GM12872 (cell line): Measurements from ENCODE around the gene GHRL.

ENCODE experiments used
- TF ChIP-seq, protein P1 (sequence below): IDR thresholded peaks from 3 replicates; pipeline ENCODE4 v1.5.1; 2011; ENCODE audit warnings: low read depth, mild to moderate bottlenecking, low read length, moderate library complexity; ENCODE audit not compliant: insufficient read depth

The GHRL gene

DNA sequence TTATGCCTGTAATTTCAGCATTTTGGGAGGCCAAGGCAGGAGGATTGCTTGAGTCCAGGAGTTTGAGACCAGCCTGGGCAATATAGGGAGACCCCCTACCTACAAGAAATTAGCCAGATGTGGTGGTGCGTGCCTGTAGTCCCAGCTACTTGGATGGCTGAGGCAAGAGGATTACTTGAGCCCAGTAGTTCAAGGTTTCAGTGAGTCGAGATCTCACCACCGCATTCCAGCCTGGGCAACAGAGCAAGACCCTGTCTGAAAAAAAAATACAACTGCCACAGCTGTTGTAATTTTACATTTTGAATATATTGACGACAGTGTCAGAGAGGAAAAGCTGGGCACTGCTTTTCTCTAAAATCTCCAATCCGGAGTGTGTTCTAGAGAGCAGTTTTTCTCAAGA lies 23.3 kb downstream of the GHRL start:
- TF ChIP-seq, protein P1, sequence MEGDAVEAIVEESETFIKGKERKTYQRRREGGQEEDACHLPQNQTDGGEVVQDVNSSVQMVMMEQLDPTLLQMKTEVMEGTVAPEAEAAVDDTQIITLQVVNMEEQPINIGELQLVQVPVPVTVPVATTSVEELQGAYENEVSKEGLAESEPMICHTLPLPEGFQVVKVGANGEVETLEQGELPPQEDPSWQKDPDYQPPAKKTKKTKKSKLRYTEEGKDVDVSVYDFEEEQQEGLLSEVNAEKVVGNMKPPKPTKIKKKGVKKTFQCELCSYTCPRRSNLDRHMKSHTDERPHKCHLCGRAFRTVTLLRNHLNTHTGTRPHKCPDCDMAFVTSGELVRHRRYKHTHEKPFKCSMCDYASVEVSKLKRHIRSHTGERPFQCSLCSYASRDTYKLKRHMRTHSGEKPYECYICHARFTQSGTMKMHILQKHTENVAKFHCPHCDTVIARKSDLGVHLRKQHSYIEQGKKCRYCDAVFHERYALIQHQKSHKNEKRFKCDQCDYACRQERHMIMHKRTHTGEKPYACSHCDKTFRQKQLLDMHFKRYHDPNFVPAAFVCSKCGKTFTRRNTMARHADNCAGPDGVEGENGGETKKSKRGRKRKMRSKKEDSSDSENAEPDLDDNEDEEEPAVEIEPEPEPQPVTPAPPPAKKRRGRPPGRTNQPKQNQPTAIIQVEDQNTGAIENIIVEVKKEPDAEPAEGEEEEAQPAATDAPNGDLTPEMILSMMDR, result no peak

DNA sequence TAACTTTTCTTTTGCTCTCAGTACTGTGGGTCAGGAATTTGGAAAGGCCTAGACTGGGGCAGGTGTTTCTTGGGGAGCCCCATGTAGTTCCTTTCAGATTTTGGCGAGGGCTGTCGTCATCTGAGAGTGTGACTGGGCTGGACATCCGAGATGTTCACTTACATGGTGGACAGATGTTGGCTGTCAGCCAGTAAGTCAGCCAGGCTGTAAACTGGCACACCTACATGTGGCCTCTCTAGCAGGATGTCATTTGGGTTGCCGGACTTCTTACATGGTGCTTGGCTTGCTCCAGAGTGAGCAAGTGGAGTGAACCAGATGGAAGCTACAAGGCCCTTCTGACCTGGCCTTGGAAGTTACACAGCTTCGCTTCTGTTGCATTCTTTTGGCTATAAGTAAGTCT lies 23.8 kb downstream of the GHRL start:
- TF ChIP-seq, protein P1, result no peak

DNA sequence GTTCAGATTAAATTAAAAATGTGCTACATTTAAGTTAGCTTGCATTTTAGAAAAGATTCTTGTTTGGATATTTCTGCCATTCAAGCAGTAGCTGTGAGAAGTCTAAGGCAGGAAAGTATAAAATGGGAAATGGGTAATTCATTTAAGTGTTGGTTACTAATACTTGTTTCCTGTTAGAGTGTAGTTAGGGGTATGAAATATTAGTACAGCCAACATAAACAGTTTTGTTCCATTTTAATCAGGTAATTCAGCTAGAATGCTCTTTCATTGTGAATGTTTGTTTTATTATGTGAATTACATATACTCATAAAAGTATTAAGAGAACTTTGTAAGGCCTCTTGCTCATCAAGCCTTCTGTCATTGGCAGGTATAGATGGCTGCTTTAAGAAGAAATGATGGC lies 24.6 kb downstream of the GHRL start:
- TF ChIP-seq, protein P1, result no peak

DNA sequence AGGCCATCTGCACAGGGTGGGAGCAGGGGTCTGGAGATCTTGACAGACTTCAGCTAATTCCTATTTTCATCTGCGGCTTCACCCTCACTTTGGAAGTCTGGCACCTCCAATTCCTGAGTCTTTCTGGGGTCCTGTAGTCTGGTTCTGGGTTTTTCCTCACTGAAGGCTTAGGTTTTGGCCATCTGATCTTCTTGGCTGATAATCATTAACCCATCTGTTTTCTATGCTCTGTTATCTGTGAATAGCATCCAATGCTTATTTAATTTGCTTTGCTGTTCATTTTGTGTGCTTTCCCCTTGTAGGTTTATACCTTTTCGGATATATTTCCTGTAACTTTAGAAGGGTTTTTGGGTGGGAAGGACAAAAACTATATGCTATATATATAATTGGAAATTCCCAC lies 26.9 kb downstream of the GHRL start:
- TF ChIP-seq, protein P1, result no peak

DNA sequence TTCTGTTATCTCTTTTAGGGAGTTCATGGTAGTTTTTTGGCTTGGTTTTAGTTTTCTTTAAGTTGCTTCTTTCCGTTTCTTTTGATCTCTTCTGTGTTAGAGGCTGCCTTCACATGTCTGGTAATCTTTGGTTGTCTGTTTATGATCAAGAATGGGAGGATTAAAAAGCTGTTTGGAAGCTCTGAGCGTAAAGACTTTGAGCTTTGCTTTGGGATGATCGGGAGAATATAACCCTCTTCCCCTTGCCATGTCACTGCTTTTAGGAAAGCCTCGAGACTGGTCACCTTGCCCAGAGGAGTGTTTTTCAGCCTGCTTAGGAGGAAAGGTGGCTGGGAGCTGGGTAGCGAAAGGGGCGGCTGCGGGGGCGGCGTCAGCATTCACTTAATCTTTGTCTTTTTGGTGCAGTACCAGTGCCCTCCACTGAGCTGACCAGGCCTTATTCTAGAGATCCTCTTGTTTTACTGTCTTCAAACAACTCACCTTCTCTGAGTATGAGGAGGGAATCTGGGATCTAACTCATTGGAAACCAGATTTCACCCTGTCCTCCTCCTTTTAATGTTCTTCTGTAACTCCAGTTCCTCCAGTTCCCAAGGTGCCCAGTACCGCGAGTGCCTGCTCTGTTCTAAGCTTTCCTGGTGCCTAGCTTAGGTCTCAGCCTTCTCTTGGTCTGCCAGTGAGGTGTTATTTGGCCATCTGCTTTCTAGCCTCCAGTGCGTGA lies 28.9 kb downstream of the GHRL start:
- TF ChIP-seq, protein P1, result peak; percentile 55

DNA sequence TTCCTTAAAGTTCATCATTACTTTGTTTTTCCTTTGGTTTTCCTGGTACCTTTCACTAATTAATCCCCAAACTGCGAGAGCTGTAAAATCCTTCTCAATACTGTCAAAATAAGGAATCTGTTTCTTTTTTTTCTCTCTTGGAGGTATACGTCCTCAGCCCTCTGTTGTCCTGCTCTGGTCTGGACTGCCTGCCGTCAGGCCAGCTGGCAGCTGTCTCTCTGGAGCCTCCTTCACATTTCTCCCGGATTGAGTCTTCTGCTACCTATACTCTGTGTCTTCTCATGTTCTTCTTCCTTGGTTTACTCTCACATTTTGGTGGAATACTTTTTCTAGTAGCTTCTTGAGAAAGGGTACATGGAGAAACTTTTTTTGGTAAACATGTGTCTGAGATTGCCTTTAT lies 30.7 kb downstream of the GHRL start:
- TF ChIP-seq, protein P1, result no peak

DNA sequence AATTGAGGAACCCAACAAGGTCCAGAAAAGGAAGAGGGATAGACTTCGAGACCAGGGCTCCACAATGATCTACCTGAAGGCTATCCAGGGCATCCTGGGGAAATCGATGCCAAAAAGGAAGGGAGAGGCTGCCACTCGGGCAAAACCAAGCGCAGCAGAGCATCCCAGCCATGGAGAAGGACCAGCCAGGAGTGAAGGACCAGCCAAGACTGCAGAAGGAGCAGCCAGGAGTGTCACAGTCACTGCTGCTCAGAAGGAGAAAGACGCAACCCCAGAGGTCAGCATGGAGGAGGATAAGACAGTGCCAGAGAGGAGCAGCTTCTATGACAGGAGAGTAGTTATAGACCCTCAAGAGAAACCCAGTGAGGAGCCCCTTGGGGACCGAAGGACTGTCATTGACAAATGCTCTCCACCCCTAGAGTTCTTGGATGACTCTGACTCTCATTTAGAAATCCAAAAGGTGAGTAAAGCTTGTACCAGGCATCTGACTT lies 32.5 kb downstream of the GHRL start:
- TF ChIP-seq, protein P1, result no peak
